HUES64 (cell line): ENCODE results near the gene INTS1.
"Not testable (repeated sequence)": the region's sequence is repeated elsewhere in the genome, so short reads cannot be mapped to it uniquely, and the experiment has no call there.

Source experiments
- H3K27ac ChIP-seq: 2 replicates; pipeline ENCODE4 v1.7.0; 2013; ENCODE audit warnings: low read depth, low read length, inconsistent platforms
- H3K27me3 ChIP-seq: 2 replicates; pipeline ENCODE4 v1.6.1; 2013; ENCODE audit warnings: mild to moderate bottlenecking, low read length; ENCODE audit not compliant: insufficient read depth
- H3K36me3 ChIP-seq: 2 replicates; pipeline ENCODE4 v1.6.1; 2013; ENCODE audit warnings: mild to moderate bottlenecking, low read length; ENCODE audit not compliant: insufficient read depth
- H3K4me1 ChIP-seq: 2 replicates; pipeline ENCODE4 v1.6.1; 2013; ENCODE audit warnings: mild to moderate bottlenecking, low read length, moderate library complexity; ENCODE audit not compliant: insufficient read depth
- H3K4me3 ChIP-seq: 2 replicates; pipeline ENCODE4 v1.5.1; 2013; ENCODE audit warnings: mild to moderate bottlenecking, low read length, moderate library complexity
- H3K9ac ChIP-seq: 2 replicates; pipeline ENCODE4 v1.6.1; 2013; ENCODE audit warnings: mild to moderate bottlenecking, low read depth, low read length
- H3K9me3 ChIP-seq: 2 replicates; pipeline ENCODE4 v1.6.1; 2013; ENCODE audit warnings: low read depth, low read length; ENCODE audit not compliant: insufficient read depth
- WGBS: fragments of 150-250, 120-280 bp; methylation state at CpG from one replicate; pipeline ENCODE4 v1.1.7; 2013; ENCODE audit warnings: missing lambda C conversion rate; 5-methylcytosine and 5-hydroxymethylcytosine counted together

INTS1 gene

GRCh38 chr7:1525409-1525808, 21.2 kb upstream of the INTS1 start:
- Histone ChIP-seq H3K4me3 (no peak overlapping the region), H3K27ac (no peak overlapping the region), H3K9me3 (no peaks in the 10 kb centered on the region), H3K9ac (no peak overlapping the region), H3K27me3 (no peaks in the 10 kb centered on the region), H3K4me1 (peaks cover 4% of the 10 kb centered on the region; the same call in 1 of the 2 replicates), H3K36me3 (no peaks in the 10 kb centered on the region)
- 91% methylated on average over 6 of the region's 6 CpGs for WGBS

- Histone ChIP-seq H3K9me3 (no peaks in the 10 kb centered on the region), H3K9ac (no peak overlapping the region), H3K4me1 (peaks cover 4% of the 10 kb centered on the region; the same call in 1 of the 2 replicates), H3K4me3 (no peak overlapping the region), H3K36me3 (no peaks in the 10 kb centered on the region), H3K27ac (no peak overlapping the region), H3K27me3 (no peaks in the 10 kb centered on the region)
- WGBS: 88% methylated on average over 16 of the region's 17 CpGs
Observed at GRCh38 chr7:1523844-1524243, 19.7 kb upstream of the INTS1 start.

- WGBS: 47% methylated on average over 13 of the region's 13 CpGs
Observed at GRCh38 chr7:1523208-1523607, 19.0 kb upstream of the INTS1 start.

GRCh38 chr7:1521456-1521855, 17.3 kb upstream of the INTS1 start:
- Histone ChIP-seq H3K27ac (no peak overlapping the region), H3K27me3 (no peaks in the 10 kb centered on the region), H3K4me3 (no peak overlapping the region), H3K9ac (no peak overlapping the region), H3K9me3 (no peaks in the 10 kb centered on the region), H3K4me1 (peaks cover under 1% of the 10 kb centered on the region; the same call in 1 of the 2 replicates), H3K36me3 (no peaks in the 10 kb centered on the region)
- WGBS: 89% methylated on average over 11 of the region's 11 CpGs

More at GRCh38 chr7:1523208-1523607, 19.0 kb upstream of the INTS1 start:
- no peaks in the 10 kb centered on the region for H3K9me3 ChIP-seq
- H3K27ac ChIP-seq: no peak overlapping the region
- H3K9ac ChIP-seq: no peak overlapping the region
- H3K36me3 ChIP-seq: no peaks in the 10 kb centered on the region
- H3K4me1 ChIP-seq: peaks cover 4% of the 10 kb centered on the region; the same call in 1 of the 2 replicates
- H3K27me3 ChIP-seq: no peaks in the 10 kb centered on the region
- H3K4me3 ChIP-seq: no peak overlapping the region

GRCh38 chr7:1520539-1521234, 16.5 kb upstream of the INTS1 start:
- H3K4me1 ChIP-seq: no peaks in the 10 kb centered on the region
- no peaks in the 10 kb centered on the region for H3K27me3 ChIP-seq
- H3K9ac ChIP-seq: no peak overlapping the region
- no peaks in the 10 kb centered on the region for H3K9me3 ChIP-seq
- H3K36me3 ChIP-seq: no peaks in the 10 kb centered on the region
- no peak overlapping the region for H3K4me3 ChIP-seq
- H3K27ac ChIP-seq: no peak overlapping the region
- WGBS: 81% methylated on average over 27 of the region's 27 CpGs

GRCh38 chr7:1519322-1519922, 15.2 kb upstream of the INTS1 start:
- H3K4me3 ChIP-seq, H3K27ac ChIP-seq, H3K4me1 ChIP-seq, H3K27me3 ChIP-seq, H3K36me3 ChIP-seq, H3K9me3 ChIP-seq, H3K9ac ChIP-seq: not testable (repeated sequence)
- WGBS: 91% methylated on average over 12 of the region's 12 CpGs

- H3K27ac ChIP-seq: no peak overlapping the region
- no peaks in the 10 kb centered on the region for H3K4me1 ChIP-seq
- H3K9me3 ChIP-seq: no peaks in the 10 kb centered on the region
- no peak overlapping the region for H3K4me3 ChIP-seq
- H3K36me3 ChIP-seq: no peaks in the 10 kb centered on the region
- H3K9ac ChIP-seq: no peak overlapping the region
- no peaks in the 10 kb centered on the region for H3K27me3 ChIP-seq
- 92% methylated on average over 18 of the region's 18 CpGs for WGBS
Observed at GRCh38 chr7:1516586-1517251, 12.5 kb upstream of the INTS1 start.

GRCh38 chr7:1515509-1515967, 11.3 kb upstream of the INTS1 start:
- H3K9ac ChIP-seq, H3K9me3 ChIP-seq, H3K4me3 ChIP-seq, H3K27ac ChIP-seq, H3K27me3 ChIP-seq, H3K4me1 ChIP-seq, H3K36me3 ChIP-seq: not testable (repeated sequence)
- 93% methylated on average over 17 of the region's 17 CpGs for WGBS

- H3K4me3 ChIP-seq: no peak overlapping the region
- H3K4me1 ChIP-seq: no peaks in the 10 kb centered on the region
- no peak overlapping the region for H3K9ac ChIP-seq
- H3K27ac ChIP-seq: no peak overlapping the region
- WGBS: 89% methylated on average over 4 of the region's 4 CpGs
- no peaks in the 10 kb centered on the region for H3K27me3 ChIP-seq
- no peaks in the 10 kb centered on the region for H3K9me3 ChIP-seq
- H3K36me3 ChIP-seq: no peaks in the 10 kb centered on the region
Observed at GRCh38 chr7:1514995-1515401, 10.8 kb upstream of the INTS1 start.

GRCh38 chr7:1514407-1514806, 10.2 kb upstream of the INTS1 start:
- no peaks in the 10 kb centered on the region for H3K4me1 ChIP-seq
- H3K4me3 ChIP-seq: no peak overlapping the region
- no peak overlapping the region for H3K9ac ChIP-seq
- no peaks in the 10 kb centered on the region for H3K9me3 ChIP-seq
- H3K27me3 ChIP-seq: no peaks in the 10 kb centered on the region
- no peaks in the 10 kb centered on the region for H3K36me3 ChIP-seq
- H3K27ac ChIP-seq: no peak overlapping the region
- 93% methylated on average over 12 of the region's 12 CpGs for WGBS

GRCh38 chr7:1513657-1514095, 9.5 kb upstream of the INTS1 start:
- Histone ChIP-seq H3K27me3 (no peaks in the 10 kb centered on the region), H3K9me3 (no peaks in the 10 kb centered on the region), H3K4me3 (no peak overlapping the region), H3K9ac (no peak overlapping the region), H3K4me1 (no peaks in the 10 kb centered on the region), H3K36me3 (no peaks in the 10 kb centered on the region), H3K27ac (no peak overlapping the region)
- 86% methylated on average over 20 of the region's 20 CpGs for WGBS
